RPMI8226 (cell line): Measurements from ENCODE around the gene MYO18B.
"Not testable (repeated sequence)": the region's sequence is repeated elsewhere in the genome, so short reads cannot be mapped to it uniquely, and the experiment has no call there.

Experiments
- DNase-seq: peaks from one replicate; pipeline ENCODE4 v3.0.0-alpha.2; 2015

MYO18B gene

DNA sequence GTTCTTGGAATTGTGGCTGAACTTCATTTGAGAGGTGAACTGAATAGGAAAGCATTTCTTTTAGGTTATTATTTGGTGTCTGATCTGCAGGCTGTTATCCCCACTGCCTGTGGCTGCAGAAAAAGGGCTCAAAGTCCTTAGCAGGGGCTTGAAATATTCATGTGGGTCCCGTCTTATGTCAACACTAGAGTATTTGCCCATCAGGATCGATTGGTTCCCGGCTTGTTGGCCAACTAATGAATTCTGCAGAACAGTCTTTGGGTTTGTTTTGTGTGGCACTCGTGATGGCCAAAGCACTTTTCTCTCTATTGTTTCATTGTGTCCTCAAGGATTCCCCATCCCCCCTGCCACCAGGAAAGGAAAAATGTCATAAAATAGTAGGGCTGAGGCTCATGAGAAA, 211.9 kb downstream of the MYO18B start:
- DNase-seq, result no peak

- no peak for DNase-seq
These were observed 213.3 kb downstream of the MYO18B start for GRCh38 chr22:25955323-25955722.

DNA sequence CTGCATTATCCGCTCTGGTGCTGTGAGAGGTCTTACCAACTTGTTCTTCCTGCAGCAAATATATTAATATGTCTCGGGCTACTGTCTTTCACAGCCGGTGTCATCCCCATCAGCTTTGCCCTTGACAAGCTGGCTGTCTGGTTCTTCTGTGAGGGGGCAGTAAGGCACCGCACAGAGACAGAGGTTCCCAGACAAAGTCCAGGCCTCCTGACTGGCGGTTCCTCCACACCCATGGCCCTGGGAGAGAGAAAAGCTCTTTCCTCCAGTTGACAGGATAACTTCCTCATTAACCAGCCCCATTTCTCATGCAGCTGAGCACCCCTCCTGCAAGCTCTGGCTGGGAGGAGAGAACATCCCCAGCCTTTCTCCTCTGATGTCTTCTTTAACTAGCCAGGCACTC, 214.8 kb downstream of the MYO18B start:
- DNase-seq, result no peak

- DNase-seq, result no peak
These were observed 218.1 kb downstream of the MYO18B start for GRCh38 chr22:25959818-25960774.

- DNase-seq, result no peak
These were observed 219.7 kb downstream of the MYO18B start for GRCh38 chr22:25961699-25962098.

DNA sequence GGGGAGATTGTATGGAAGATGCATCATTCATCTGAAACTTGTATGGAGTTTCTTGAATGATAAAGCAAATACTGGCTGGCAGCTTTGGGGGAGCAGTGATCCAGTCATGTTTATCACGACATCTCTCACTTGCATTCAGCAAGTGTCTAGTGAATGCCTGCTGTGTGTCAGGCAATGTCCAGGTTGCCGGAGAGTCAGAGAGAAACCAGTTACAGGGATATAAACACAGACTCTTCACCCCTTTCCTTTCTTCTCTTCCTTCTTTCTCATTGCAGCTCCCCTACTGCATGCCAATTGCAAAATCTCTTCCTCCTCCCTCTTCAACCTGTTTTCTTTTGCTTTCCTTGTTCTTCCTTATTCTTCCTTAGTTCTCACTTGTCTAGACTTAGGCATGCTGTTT, 220.7 kb downstream of the MYO18B start:
- no peak for DNase-seq

GRCh38 chr22:25964961-25965730, 223.2 kb downstream of the MYO18B start:
- no peak for DNase-seq

DNA sequence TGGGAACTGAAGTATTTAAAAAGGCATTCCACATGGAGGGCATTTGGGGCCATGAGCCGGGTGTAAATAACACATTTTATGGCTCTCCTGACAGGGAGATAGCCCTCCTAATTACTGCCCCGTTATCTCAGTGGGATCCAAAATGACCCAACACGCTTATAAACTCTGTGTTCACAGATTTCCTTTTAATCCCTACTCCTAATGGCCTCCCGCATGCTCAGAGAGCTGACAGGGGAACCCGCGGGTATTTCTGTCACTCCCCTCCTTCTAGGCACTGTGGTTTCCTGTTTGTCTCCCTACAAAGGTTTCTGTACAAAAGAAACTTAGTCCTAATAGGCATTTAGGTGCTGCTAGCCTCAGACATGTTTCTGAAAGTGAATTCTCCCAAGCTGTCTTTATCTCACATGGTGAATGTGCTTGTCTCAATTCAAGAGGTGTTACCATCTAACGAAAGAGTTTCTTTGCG, 224.5 kb downstream of the MYO18B start:
- no peak for DNase-seq

DNA sequence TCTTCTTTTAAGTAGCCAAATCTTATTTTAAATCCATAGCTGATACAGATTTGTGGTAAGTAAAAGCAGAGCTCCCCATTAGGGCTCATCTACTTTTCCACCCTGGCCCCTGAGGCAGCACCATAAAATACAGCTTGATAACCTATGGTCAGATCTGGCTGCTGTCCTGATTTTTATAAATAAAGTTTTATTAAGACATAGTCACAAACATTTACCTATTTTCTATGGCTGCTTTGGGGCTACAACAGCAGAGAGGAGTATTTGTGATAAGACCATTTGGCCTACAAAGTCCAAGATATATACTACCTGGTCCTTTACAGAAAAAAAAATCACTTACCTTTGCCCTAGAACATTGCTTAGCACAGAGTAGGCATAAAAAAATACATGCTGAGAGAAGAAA, 227.3 kb downstream of the MYO18B start:
- no peak for DNase-seq

DNA sequence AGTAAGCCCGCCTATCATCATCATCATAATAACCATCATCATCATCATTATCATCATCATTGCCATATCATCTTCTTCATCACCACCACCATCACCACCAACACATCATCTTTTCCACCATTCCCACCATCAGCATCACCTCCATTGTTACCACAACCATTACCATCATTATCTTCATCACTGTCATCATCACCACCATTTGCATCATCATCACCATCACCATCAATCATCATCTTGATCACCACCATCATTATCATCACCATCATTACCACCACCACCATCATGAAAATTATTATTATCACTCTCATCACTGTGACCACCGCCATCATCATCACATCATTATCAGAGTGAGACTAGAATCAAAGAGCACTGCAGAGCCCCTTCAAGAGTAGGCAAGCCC, 227.9 kb downstream of the MYO18B start:
- DNase-seq, result no peak

DNA sequence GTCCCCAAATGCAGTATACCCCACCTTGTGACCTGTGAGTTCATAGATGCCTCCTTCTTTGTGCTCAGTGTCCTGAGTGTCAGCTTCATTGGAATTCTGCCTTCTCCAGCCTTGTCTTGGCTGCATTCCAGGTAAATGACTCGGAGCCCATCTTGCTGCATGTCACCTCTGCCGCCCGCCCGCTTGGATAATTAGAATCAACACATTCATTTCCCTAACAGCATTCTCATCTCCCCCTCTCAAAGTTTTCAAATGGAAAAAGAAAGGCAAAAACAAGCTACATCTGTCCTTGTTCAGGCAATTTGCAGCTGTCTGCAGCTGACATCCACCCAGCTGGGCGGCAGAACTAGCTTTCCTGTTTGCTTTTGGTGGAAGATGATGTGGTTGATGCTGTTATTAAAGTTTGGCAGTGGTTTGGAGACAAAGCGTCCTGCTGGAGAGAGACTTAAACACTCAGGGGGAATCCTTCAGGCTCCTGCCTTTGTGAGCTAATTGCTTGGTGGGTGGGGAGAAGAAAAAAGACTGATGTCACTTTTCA, 228.5 kb downstream of the MYO18B start:
- no peak for DNase-seq

GRCh38 chr22:25970999-25971811, 229.2 kb downstream of the MYO18B start:
- DNase-seq, result no peak

DNA sequence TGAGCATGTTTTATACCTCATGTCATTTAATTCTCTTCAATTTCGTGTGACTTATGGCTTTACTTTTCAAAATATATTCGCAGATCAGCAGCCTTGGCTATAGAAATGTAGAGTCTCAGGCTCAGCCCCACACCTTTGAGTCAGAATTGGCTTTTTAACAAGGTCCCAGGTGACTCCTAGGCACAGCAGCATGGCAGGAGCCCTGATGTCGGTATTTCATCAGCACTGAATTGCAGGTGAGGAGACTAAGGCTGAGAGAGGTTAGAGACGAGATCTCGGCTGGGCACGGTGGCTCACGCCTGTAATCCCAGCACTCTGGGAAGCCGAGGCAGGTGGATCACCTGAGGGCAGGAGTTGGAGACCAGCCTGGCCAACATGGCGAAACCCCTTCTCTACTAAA, 230.4 kb downstream of the MYO18B start:
- no peak for DNase-seq

GRCh38 chr22:25976356-25976755, 234.4 kb downstream of the MYO18B start:
- DNase-seq, result no peak

DNA sequence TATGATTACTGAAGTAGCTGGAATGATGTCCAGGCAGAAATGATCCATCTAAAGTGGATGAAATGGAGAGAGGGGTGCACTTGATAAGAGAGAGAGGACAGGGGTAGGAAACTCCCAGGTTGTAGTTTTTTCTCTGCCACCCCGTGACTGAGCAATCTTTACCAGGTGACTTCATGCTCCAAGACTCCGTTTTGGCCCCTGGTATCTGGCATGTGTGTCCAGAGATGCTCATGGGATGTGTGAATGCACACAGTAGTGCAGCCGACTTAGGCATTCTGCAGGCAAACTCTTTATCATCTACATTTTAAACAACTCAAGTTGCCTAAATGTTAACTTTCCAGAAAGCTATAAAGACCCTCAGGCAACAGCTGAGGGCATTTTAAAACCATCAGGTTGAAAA, 238.0 kb downstream of the MYO18B start:
- DNase-seq, result no peak

- not testable (repeated sequence) for DNase-seq
These were observed 242.9 kb downstream of the MYO18B start for GRCh38 chr22:25984911-25985310.

DNA sequence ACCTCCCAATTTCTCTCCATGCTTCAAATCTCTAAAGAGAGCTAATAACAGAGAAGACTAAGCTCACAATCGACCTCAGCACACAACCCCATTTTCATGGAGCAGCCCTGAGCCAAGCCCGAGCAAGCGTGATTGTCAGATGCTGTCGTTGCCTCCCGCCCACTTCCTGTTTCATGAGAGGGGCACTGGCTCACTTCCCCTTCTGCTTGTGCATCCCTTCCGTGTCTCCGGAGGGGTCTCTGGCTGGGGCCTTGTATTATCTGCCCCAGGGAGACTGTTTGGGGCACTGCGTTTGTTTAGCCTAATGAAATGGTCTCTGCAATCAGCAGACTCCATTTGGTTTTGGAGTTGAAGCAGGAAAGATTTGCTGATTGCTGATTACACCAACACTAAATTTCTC, 246.0 kb downstream of the MYO18B start:
- DNase-seq, result no peak

- no peak for DNase-seq
These were observed 249.0 kb downstream of the MYO18B start for GRCh38 chr22:25990940-25991339.

DNA sequence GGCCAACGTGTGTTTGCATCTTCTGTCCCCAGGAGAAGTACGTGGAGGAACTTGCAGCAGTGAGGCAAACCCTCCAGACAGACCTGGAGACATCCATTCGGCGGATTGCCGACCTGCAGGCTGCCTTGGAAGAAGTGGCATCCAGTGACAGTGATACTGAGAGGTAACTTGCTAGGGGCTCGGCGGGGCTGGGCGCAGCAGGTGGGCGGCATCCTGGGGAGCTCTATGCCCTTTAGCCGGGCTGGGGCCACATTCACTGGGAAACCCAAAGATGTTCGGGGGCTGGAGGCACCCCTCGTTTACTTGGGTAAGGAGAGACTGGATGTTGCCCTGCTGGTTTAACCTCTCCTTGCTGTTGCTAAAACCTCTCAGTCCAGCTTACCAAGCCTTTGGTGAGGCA, 250.3 kb downstream of the MYO18B start:
- DNase-seq, result no peak

DNA sequence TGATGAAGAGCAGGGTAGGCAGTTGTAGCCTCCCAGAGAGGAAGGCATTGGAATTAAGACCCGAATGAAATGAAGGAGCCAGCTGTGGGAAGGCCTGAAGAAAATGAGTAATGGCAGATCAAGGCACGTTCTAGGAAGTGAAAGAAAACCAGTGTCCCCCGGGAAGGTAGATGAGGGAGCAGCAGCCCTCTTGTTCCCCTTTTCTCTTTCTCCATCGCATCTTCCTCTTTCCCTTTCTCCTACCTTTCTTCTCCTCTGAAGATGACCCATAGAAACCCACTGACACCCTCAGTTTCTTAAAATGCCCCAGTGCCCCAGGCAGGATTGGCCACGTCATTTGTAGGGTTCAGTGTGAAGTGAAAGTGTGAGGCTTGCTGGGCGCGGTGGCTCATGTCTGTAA, 254.7 kb downstream of the MYO18B start:
- no peak for DNase-seq

DNA sequence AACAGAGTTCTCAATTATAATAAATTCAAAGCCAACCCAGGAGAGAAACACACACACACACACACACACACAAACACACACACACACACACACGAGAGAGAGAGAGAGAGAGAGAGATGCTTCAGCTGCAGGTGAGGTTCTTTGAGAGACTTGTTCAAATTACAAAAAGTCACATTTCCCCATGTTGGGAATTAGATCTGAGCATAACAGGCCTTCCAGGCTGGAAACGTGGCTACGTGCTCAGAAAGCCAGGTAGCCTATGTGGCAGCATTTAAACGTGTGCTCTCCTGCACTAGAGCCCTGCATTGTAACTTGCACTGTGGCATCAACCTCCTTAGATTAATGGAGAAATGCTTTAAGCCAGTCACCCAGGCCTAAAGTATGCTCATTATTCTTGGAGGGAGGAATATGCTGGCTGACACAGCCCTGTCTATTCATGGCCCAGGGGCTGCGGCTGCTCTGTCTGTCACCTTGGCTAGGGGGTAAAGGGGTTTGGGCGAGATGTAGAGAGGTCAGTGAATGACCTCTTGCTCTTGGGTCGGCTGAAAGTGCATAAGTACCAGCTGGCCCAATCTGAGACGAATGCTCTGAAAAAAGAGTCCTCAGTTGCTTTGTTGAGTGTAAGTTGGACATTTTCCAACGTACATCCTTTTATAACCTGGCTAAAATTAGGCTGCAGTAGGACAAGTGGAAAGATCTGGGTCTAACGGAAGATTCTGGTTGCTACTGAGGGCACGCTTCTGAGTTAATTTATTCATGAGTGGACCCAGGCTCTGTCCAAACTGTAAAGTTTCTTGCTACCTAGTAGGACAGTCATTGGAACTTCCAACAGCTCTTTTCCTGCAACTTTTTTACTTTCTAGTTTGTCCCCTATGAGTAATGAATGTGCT, 256.1 kb downstream of the MYO18B start:
- no peak for DNase-seq

DNA sequence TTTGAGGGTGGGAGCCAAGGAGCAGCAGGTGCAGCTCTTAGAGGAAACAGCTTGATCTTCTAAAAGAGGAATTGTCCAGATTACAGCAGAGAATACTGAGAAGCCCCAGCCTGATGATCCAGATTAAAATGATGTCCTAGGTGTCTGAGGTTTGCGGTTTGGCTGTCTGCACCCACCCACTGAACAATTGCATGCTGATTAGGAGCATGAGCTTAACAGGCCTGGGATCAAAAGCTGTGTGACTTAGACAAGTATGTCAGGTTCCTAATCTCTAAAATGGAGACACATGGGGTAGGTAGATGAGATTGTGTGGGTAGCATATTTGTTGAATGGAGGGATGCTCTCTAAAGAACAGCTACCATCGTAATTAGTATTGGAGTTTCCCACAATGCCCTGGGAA, 260.5 kb downstream of the MYO18B start:
- DNase-seq, result no peak
